Measurements from ENCODE around the gene SPACA7. TPM values are rescaled to one million over a fixed set of nuclear protein-coding genes. Genes with fewer than 3 reads are reported as not detected.
"Not testable (repeated sequence)": the region's sequence is repeated elsewhere in the genome, so short reads cannot be mapped to it uniquely, and the experiment has no call there.

The SPACA7 gene
- total RNA-seq, 3 donors from 2014 or later (not counting 1 experiment from before 2014, with no cell fraction given) = not detected

DNA sequence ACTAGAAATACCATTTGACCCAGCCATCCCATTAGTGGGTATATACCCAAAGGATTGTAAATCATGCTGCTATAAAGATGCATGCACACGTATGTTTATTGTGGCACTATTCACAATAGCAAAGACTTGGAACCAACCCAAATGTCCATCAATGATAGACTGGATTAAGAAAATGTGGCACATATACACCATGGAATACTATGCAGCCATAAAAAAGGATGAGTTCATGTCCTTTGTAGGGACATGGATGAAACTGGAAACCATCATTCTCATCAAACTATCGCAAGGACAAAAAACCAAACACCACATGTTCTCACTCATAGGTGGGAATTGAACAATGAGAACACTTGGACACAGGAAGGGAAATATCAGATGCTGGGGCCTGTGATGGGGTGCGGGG, 33.7 kb downstream of the SPACA7 start:
- H3K9me3 ChIP-seq (ENCODE audit: control insufficient read depth, insufficient read depth, low read length); H3K9me3 Mint-ChIP-seq; H3K27ac ChIP-seq (ENCODE audit: low read length); intact Hi-C loops (cut with micrococcal nuclease); ATAC-seq; H3K27me3 ChIP-seq (ENCODE audit: control insufficient read depth, insufficient read depth, low read length); H3K36me3 ChIP-seq (ENCODE audit: control insufficient read depth, insufficient read depth, low read length); H3K27ac Mint-ChIP-seq; H3K36me3 Mint-ChIP-seq; H3K4me3 ChIP-seq (ENCODE audit: low read length); H3K4me3 Mint-ChIP-seq; H3K4me1 Mint-ChIP-seq; DNase-seq; H3K4me1 ChIP-seq (ENCODE audit: control insufficient read depth, insufficient read depth, low read length): not testable (repeated sequence)
- 20% methylated on average over 1 of the region's 3 CpGs for WGBS (ENCODE audit: insufficient coverage)
- peaks cover 6 to 18% of the 10 kb centered on the region in 2 donors for H3K27me3 Mint-ChIP-seq (ENCODE audit: low read depth in 2 of 2)

DNA sequence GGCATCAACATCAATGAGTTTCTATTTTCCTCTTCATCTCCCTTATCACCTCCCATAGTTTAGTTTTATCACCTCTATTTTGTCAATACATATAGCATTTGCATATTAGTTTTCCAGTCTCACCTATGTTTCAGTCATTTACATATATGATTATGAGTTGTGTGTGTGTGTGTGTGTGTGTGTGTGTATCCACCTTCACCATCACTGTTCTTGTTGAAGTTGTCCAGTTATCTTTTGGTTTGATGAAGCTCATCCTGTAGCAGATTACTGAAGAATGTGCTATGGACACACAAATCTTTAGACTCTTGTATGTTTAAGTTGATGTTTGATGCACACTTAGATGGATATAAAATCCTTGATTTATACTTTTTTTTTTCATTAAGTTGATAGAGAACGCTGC, 40.5 kb downstream of the SPACA7 start:
- TF ChIP-seq, protein P1, sequence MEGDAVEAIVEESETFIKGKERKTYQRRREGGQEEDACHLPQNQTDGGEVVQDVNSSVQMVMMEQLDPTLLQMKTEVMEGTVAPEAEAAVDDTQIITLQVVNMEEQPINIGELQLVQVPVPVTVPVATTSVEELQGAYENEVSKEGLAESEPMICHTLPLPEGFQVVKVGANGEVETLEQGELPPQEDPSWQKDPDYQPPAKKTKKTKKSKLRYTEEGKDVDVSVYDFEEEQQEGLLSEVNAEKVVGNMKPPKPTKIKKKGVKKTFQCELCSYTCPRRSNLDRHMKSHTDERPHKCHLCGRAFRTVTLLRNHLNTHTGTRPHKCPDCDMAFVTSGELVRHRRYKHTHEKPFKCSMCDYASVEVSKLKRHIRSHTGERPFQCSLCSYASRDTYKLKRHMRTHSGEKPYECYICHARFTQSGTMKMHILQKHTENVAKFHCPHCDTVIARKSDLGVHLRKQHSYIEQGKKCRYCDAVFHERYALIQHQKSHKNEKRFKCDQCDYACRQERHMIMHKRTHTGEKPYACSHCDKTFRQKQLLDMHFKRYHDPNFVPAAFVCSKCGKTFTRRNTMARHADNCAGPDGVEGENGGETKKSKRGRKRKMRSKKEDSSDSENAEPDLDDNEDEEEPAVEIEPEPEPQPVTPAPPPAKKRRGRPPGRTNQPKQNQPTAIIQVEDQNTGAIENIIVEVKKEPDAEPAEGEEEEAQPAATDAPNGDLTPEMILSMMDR (IDR thresholded peaks at IDR 0.05) = no peak
- Mint-ChIP-seq H3K4me3 (no peak overlapping the region), H3K9me3 (peaks cover 13 to 28% of the 10 kb centered on the region in 2 donors), H3K4me1 (no peaks in the 10 kb centered on the region), H3K27me3 (ENCODE audit: low read depth in 2 of 2) (peaks cover 3 to 11% of the 10 kb centered on the region in 2 donors), H3K36me3 (peaks cover 13% of the 10 kb centered on the region), H3K27ac (no peak overlapping the region)
- no peaks in the 10 kb centered on the region for H3K4me1 ChIP-seq (ENCODE audit: control insufficient read depth, insufficient read depth, low read length)
- no peak overlapping the region for H3K27ac ChIP-seq (ENCODE audit: low read length)
- intact Hi-C loops (cut with micrococcal nuclease) = no loop called here
- no peaks in the 10 kb centered on the region for H3K27me3 ChIP-seq (ENCODE audit: control insufficient read depth, insufficient read depth, low read length)
- no peaks in the 10 kb centered on the region for H3K36me3 ChIP-seq (ENCODE audit: control insufficient read depth, insufficient read depth, low read length)
- H3K9me3 ChIP-seq (ENCODE audit: control insufficient read depth, insufficient read depth, low read length) = peaks cover 17% of the 10 kb centered on the region
- ATAC-seq (no peak), DNase-seq (no peak)
- no peak overlapping the region for H3K4me3 ChIP-seq (ENCODE audit: low read length)
- WGBS (ENCODE audit: insufficient coverage) = no CpG with 5 or more reads among the region's 1 CpG

DNA sequence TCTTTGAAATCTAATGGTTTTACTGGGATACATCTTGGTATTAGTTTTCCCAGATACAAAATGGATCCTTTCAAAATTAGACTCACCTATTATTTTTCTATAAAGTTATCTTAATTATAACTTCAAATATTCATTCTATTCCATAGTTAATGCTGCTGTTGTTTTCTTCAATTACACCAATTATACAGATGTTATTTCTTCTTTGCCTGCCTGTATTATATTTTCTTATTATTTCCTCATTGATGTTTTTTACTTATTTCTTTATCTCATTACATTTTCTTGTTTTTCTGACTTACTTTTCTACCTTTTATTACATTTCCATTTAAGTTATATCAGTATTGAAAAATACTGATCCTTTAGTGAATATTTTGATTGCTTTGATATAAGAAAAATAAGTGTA, 40.9 kb downstream of the SPACA7 start:
- Mint-ChIP-seq H3K27ac (no peak overlapping the region), H3K9me3 (peaks cover 13 to 31% of the 10 kb centered on the region in 2 donors), H3K36me3 (peaks cover 13% of the 10 kb centered on the region), H3K27me3 (ENCODE audit: low read depth in 2 of 2) (peaks cover 3 to 10% of the 10 kb centered on the region in 2 donors), H3K4me1 (no peaks in the 10 kb centered on the region), H3K4me3 (no peak overlapping the region)
- Histone ChIP-seq H3K27me3 (ENCODE audit: control insufficient read depth, insufficient read depth, low read length) (no peaks in the 10 kb centered on the region), H3K36me3 (ENCODE audit: control insufficient read depth, insufficient read depth, low read length) (no peaks in the 10 kb centered on the region), H3K27ac (ENCODE audit: low read length) (no peak overlapping the region), H3K4me1 (ENCODE audit: control insufficient read depth, insufficient read depth, low read length) (no peaks in the 10 kb centered on the region), H3K4me3 (ENCODE audit: low read length) (no peak overlapping the region), H3K9me3 (ENCODE audit: control insufficient read depth, insufficient read depth, low read length) (peaks cover 17% of the 10 kb centered on the region)
- ATAC-seq (no peak), DNase-seq (no peak)
- intact Hi-C loops (cut with micrococcal nuclease) = no loop called here
- TF ChIP-seq, protein P1 (IDR thresholded peaks at IDR 0.05) = no peak

DNA sequence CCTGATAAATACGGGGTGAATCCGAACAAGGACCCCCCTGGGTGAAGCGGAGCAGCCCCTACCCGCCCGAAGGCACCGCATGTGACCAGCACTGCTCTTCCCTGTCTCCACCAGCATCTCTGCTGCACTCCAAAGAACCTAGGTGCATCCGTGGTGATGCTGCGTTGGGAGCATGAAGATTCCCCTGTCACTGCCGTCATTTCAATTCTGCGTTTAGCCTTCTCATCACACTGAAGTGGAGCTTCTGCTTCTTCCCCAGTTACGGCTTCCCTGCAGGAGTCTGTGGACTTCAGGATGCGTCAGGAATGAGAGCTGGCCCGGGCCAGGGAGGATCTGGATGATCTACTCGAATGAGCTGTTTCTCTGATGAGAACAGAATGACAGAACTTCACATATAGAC, 47.9 kb downstream of the SPACA7 start:
- Histone ChIP-seq H3K4me1 (ENCODE audit: control insufficient read depth, insufficient read depth, low read length) (no peaks in the 10 kb centered on the region), H3K27me3 (ENCODE audit: control insufficient read depth, insufficient read depth, low read length) (no peaks in the 10 kb centered on the region), H3K36me3 (ENCODE audit: control insufficient read depth, insufficient read depth, low read length) (no peaks in the 10 kb centered on the region), H3K4me3 (ENCODE audit: low read length) (no peak overlapping the region), H3K9me3 (ENCODE audit: control insufficient read depth, insufficient read depth, low read length) (peaks cover 8% of the 10 kb centered on the region), H3K27ac (ENCODE audit: low read length) (no peak overlapping the region)
- ATAC-seq (no peak), DNase-seq (no peak)
- no peaks in the 10 kb centered on the region for H3K4me1 Mint-ChIP-seq
- peaks cover 13% of the 10 kb centered on the region for H3K36me3 Mint-ChIP-seq
- intact Hi-C loops (cut with micrococcal nuclease) = no loop called here
- peaks cover 9 to 20% of the 10 kb centered on the region in 2 donors for H3K9me3 Mint-ChIP-seq
- TF ChIP-seq, protein P1 (IDR thresholded peaks at IDR 0.05) = no peak
- 89% methylated on average over 13 of the region's 14 CpGs for WGBS (ENCODE audit: insufficient coverage)
- H3K27me3 Mint-ChIP-seq (ENCODE audit: low read depth in 2 of 2) = peaks cover 5 to 10% of the 10 kb centered on the region in 2 donors
- H3K4me3 Mint-ChIP-seq = no peak overlapping the region
- no peak overlapping the region for H3K27ac Mint-ChIP-seq
